Common myeloid progenitor, CD34-positive (primary cell): ENCODE data around the gene CEP170B. TPM values are rescaled to one million over a fixed set of nuclear protein-coding genes. Genes with fewer than 3 reads are reported as not detected.

ENCODE experiments used
- CTCF ChIA-PET: fragments of 350-600 bp; sonication (Branson Sonifier 250); formaldehyde crosslinking; loops from one replicate; lab custom pipeline; 2021; ENCODE audit warnings: antibody characterized with exemption; lab: Charles Lee
- POLR2A ChIA-PET: fragments of 350-600 bp; sonication (Branson Sonifier 250); formaldehyde crosslinking; loops from one replicate; lab custom pipeline; 2021; ENCODE audit warnings: antibody characterized with exemption; lab: Charles Lee
- DNase-seq, 3 donors: peaks; one replicate each; pipeline versions ENCODE4 v3.0.0 to v3.0.0-alpha.2; 2013
- H3K27ac ChIP-seq, 2 experiments: 1 replicate in 1 of 2; 2 replicates in 1 of 2; pipeline ENCODE4 v1.7.0; 2013; ENCODE audit warnings: inconsistent platforms in 2 of 2, low read length in 2 of 2, mild to moderate bottlenecking in 2 of 2, low read depth in 1 of 2, moderate library complexity in 1 of 2; ENCODE audit not compliant: severe bottlenecking in 2 of 2, insufficient read depth in 1 of 2, poor library complexity in 1 of 2
- H3K27me3 ChIP-seq, 5 experiments: replicated peaks in 2 of 5; 1 replicate in 3 of 5; 2 replicates in 2 of 5; pipeline versions ENCODE4 v1.6.1 to v1.7.0; 2013; ENCODE audit warnings: low read length in 4 of 5, mild to moderate bottlenecking in 2 of 5, moderate library complexity in 2 of 5, inconsistent platforms in 1 of 5; ENCODE audit not compliant: insufficient read depth in 5 of 5, control insufficient read depth in 4 of 5
- H3K36me3 ChIP-seq, 4 experiments: 1 replicate in 2 of 4; 2 replicates in 2 of 4; pipeline versions ENCODE4 v1.6.1 to v1.7.0; 2013; ENCODE audit warnings: low read length in 3 of 4, control low read depth in 1 of 4, mild to moderate bottlenecking in 1 of 4; ENCODE audit not compliant: control insufficient read depth in 4 of 4, insufficient read depth in 4 of 4
- H3K4me1 ChIP-seq, 4 experiments: 1 replicate in 3 of 4; 2 replicates in 1 of 4; pipeline versions ENCODE4 v1.6.1 to v1.7.1; 2013; ENCODE audit warnings: low read length in 3 of 4, mild to moderate bottlenecking in 3 of 4, control low read depth in 1 of 4, inconsistent platforms in 1 of 4, moderate library complexity in 1 of 4; ENCODE audit not compliant: control insufficient read depth in 4 of 4, insufficient read depth in 4 of 4; ENCODE audit errors: control extremely low read depth in 1 of 4
- H3K4me3 ChIP-seq, 7 experiments: 1 replicate in 4 of 7; 2 replicates in 3 of 7; pipeline versions ENCODE4 v1.5.1 to v1.7.0; 2013; ENCODE audit warnings: mild to moderate bottlenecking in 7 of 7, low read length in 6 of 7, moderate library complexity in 6 of 7, inconsistent platforms in 2 of 7, low read depth in 2 of 7, control low read depth in 1 of 7; ENCODE audit not compliant: insufficient read depth in 4 of 7, control insufficient read depth in 1 of 7; ENCODE audit errors: extremely low read depth in 1 of 7
- H3K9me3 ChIP-seq, 5 experiments: 1 replicate in 4 of 5; 2 replicates in 1 of 5; pipeline versions ENCODE4 v1.6.1 to v1.7.1; 2013; ENCODE audit warnings: low read length in 4 of 5, mild to moderate bottlenecking in 2 of 5, inconsistent platforms in 1 of 5, low read depth in 1 of 5, moderate library complexity in 1 of 5; ENCODE audit not compliant: control insufficient read depth in 4 of 5, insufficient read depth in 2 of 5; ENCODE audit errors: control extremely low read depth in 1 of 5
- WGBS: methylation state at CpG from one replicate; pipeline ENCODE4 v1.1.5; 2013; ENCODE audit not compliant: insufficient coverage; 5-methylcytosine and 5-hydroxymethylcytosine counted together
- polyA plus RNA-seq: library from polyadenylated mRNA; unstranded; fragments of 120-200 nt; gene quantifications from one replicate; pipeline ENCODE4 v1.2.1, GENCODE V29; 2013

The CEP170B gene
- polyA plus RNA-seq: 0.53 TPM

DNA sequence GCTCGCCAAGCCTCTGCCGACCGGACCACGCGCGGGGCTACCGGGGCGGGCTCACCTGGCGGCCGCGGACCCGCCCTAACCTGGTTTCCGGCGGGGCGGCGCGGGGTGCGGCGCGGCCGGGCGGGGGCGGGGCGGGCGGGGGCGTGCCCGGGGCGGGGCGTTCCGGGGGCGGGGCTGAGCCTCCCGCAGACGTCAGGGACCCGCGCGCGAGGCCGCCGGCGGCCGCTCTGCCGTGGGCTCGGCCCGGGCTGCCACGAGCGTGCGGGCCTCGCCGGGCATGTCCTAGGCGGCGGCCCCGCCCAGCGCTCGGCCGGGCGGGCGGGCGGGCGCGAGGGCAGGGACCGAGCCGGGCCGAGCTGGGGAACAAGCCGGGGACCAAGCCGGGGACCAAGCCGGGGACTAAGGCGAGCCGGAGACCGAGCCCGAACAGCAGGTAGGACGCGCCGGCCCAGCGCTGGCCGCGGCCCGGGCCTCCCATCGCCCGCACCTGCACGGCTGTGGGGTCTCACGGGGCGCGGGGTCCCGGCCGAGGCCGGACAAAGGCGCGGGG, at the start of gene CEP170B:
TSS of gene CEP170B (plus strand) at position 188 of the 550 bp plus-strand sequence. CDS start 3,183 bp downstream, outside the sequence.
- Histone ChIP-seq H3K4me1 (peaks cover 0 to 20% (median 15%) of the 10 kb centered on the region in 4 experiments), H3K36me3 (no peaks in the 10 kb centered on the region), H3K27me3 (peaks cover 0 to 57% (median 26%) of the 10 kb centered on the region in 5 experiments), H3K27ac (no peak within 1 kb of the TSS), H3K4me3 (peak within 1 kb of the TSS; percentile 13 to 73 (median 57)), H3K9me3 (no peaks in the 10 kb centered on the region)
- WGBS: under 1% methylated on average over 66 of the region's 88 CpGs
- ChIA-PET POLR2A (no interaction called here), CTCF (no interaction called here)
- peak in 2 of 3 donors; percentile 26 to 39 for DNase-seq

DNA sequence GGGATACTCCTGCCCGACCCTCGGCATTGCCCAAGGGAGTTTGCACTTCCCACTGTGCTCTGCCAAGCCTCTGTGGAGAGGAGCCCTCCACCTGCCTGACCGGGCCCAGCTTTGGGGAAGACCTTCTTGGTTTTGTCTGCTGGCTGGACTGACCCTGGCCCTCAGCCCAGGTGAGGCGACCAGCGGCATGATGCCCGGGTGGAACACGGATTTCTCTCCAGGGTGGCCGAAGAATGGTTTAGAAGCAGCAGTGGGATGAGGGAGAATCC, 48.5 kb upstream of the CEP170B start:
- Histone ChIP-seq H3K4me1 (peaks cover 0 to 21% (median 18%) of the 10 kb centered on the region in 4 experiments), H3K27me3 (no peaks in the 10 kb centered on the region), H3K36me3 (peaks cover 0 to 6% (median 2%) of the 10 kb centered on the region in 4 experiments), H3K9me3 (no peaks in the 10 kb centered on the region), H3K27ac (peak overlapping the region; percentile 40 to 86), H3K4me3 (peak overlapping the region; percentile 40 to 85 (median 78))
- POLR2A ChIA-PET: no interaction called here
- DNase-seq: no peak
- WGBS: 0% methylated on average over 6 of the region's 8 CpGs
- CTCF ChIA-PET: no interaction called here

DNA sequence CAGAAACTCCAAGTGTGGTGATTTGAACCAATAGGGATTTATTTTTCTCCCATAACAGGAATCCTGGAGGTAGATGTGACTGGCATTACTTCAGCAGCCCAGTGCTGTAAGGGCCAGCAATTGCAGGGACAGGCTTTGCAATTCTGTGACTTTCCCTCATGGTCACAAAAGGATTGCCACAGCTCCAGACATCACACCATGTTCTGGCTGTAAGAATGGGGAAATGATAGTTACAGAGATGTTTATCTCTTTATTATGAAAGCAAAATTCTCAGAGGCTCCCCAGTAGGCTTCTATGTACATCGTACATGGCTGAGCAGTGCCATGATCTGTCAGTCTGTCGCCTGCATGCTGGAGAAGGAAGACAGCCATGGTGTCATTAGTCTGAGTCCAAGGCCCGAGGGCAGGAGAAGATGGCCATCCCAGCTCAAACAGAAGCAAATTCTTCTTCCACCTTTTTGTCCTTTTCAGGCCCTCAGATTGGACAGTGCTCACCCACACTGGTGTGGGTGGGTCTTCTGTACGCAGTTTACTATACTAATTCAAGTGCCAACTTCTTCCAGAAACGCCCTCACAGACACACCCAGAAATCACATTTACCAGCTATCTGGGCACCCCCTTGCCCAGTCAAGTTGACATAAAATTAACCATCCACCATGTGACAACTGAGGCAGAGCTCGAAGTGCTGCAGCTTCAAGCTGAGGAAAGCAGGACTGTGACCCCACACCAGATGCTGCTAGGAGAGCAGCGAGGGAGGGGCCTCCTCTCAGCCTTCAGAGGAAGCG, 46.9 kb upstream of the CEP170B start:
- DNase-seq: no peak
- ChIA-PET CTCF (interaction anchor here (1.7 kb wide), 1 partner anchor 50 kb away, joined by 4 read pairs; no protein-coding TSS in a partner anchor), POLR2A (no interaction called here)
- 100% methylated on average over 6 of the region's 8 CpGs for WGBS
- Histone ChIP-seq H3K36me3 (peaks cover 0 to 6% (median 2%) of the 10 kb centered on the region in 4 experiments), H3K9me3 (no peaks in the 10 kb centered on the region), H3K27ac (no peak overlapping the region), H3K4me3 (no peak overlapping the region), H3K4me1 (peaks cover 0 to 21% (median 18%) of the 10 kb centered on the region in 4 experiments), H3K27me3 (no peaks in the 10 kb centered on the region)

DNA sequence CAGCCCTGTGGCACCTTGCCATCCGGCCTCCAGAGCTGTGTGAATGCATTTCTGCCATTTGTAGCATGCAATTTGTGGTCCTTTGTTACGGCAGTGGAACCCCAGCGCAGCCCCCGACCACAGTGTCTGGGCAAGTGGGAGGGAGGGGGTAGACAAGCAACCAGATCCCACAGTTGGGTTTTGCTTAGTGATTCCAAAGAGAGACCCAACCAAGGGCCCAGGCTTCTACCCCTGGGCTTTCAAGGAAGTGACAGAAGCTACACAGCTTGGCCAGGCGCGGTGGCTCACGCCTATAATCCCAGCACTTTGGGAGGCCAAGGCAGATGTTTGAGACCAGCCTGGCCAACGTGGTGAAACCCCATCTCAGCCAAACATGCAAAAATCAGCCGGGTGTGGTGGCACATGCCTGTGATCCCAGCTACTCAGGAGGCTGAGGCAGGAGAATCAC, 46.3 kb upstream of the CEP170B start:
- H3K4me3 ChIP-seq: no peak overlapping the region
- H3K36me3 ChIP-seq: peaks cover 0 to 6% (median 2%) of the 10 kb centered on the region in 4 experiments
- peaks cover 0 to 21% (median 18%) of the 10 kb centered on the region in 4 experiments for H3K4me1 ChIP-seq
- no peak overlapping the region for H3K27ac ChIP-seq
- WGBS: 98% methylated on average over 7 of the region's 9 CpGs
- H3K9me3 ChIP-seq: no peaks in the 10 kb centered on the region
- POLR2A ChIA-PET: no interaction called here
- no peaks in the 10 kb centered on the region for H3K27me3 ChIP-seq
- no peak for DNase-seq
- CTCF ChIA-PET: interaction anchor here (0.6 to 1.7 kb wide), 4 partner anchors 46 to 70 kb away, joined by 3 to 4 read pairs (median 4); no protein-coding TSS in a partner anchor

DNA sequence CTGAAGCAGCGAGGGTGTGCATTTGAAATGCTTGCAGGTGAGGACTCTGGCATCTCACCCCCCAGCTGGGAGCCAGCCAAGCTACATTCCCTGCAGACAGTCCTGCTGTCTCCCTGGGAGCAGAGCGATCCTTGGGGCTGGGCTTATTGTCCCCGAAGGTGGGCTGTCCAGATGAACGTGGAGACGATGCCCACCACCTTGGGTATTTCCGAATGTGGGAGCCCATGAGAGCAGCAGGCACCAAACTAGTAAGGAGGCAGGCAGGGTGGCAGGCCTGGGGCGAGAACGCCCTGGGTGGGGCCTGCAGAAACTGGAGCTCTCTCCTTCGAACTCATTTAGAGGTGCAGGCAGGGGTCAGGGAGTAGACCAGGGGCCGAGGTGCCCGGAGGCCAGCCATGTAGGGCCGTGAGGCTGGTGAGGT, 45.7 kb upstream of the CEP170B start:
- CTCF ChIA-PET: interaction anchor here (0.6 to 1.5 kb wide), 4 partner anchors 32 to 71 kb away, joined by 3 to 4 read pairs (median 3); no protein-coding TSS in a partner anchor

DNA sequence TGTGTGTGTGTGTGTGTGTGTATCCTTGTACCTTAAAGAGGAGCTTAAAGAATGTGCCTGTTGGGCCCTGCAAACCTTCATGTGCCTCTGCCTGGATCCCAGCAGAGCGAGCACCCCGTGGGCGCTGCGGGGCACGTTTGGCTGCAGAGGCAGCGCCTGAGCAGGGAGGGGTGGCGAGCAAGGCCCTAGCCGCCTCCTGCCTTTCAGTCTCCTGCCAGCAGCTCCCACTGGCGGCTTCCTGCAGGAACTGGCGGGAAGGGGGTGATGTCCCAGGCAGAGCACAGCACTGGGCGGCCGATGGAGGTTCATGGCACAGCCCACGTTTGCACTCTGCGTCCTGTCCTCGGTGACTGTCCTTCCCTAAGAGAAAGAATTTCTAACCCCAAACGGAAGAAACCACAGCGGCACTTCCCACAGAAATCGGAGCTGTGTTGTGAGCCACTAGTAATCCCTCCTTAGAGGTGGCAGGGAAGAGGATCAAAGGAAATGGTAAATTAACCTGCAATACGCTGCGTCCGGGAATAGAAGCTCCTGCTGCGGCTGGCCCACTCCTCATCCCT, 44.3 kb upstream of the CEP170B start:
- H3K36me3 ChIP-seq: peaks cover 0 to 6% (median 1%) of the 10 kb centered on the region in 4 experiments
- DNase-seq: no peak
- POLR2A ChIA-PET: no interaction called here
- peaks cover 0 to 14% (median 12%) of the 10 kb centered on the region in 4 experiments for H3K4me1 ChIP-seq
- peaks cover 0 to 2% (median 0%) of the 10 kb centered on the region in 5 experiments for H3K9me3 ChIP-seq
- WGBS: 84% methylated on average over 21 of the region's 22 CpGs
- peaks cover 0 to 14% (median 3%) of the 10 kb centered on the region in 5 experiments for H3K27me3 ChIP-seq
- CTCF ChIA-PET: interaction anchor here (0.6 to 2.6 kb wide), 4 partner anchors 10 to 50 kb away, joined by 4 to 7 read pairs (median 6); no protein-coding TSS in a partner anchor
- H3K27ac ChIP-seq: no peak overlapping the region
- no peak overlapping the region for H3K4me3 ChIP-seq

More for the DNA sequence above, 45.7 kb upstream of the CEP170B start:
- Histone ChIP-seq H3K27me3 (peaks cover 0 to 2% (median 0%) of the 10 kb centered on the region in 5 experiments), H3K36me3 (peaks cover 0 to 6% (median 1%) of the 10 kb centered on the region in 4 experiments), H3K9me3 (no peaks in the 10 kb centered on the region), H3K4me1 (peaks cover 0 to 21% (median 18%) of the 10 kb centered on the region in 4 experiments), H3K27ac (no peak overlapping the region), H3K4me3 (no peak overlapping the region)
- POLR2A ChIA-PET: no interaction called here
- WGBS: 100% methylated on average over 9 of the region's 12 CpGs
- DNase-seq: no peak
